Stimulated activated memory B cell treated with anti-CD40 and anti-IgM and Interleukin-4, amounts not matched to agents 10 μg/mL and 1 μg/mL and 100 μg/mL, for 72 hours (primary cell): Measurements from ENCODE around the gene GRIN1.

Experiments
- ATAC-seq: fragments of 150-1000 bp; cut with Tn5 transposase; 2 replicates; pipeline ENCODE4 v1.10.0; 2021
- H3K27ac Mint-ChIP-seq: one replicate; pipeline ENCODE4 v1.8.0; 2022; ENCODE audit warnings: mild to moderate bottlenecking, mixed read lengths
- H3K27me3 Mint-ChIP-seq: one replicate; pipeline ENCODE4 v1.8.0; 2022; ENCODE audit warnings: mixed read lengths
- H3K36me3 Mint-ChIP-seq: one replicate; pipeline ENCODE4 v1.8.0; 2022; ENCODE audit warnings: mixed read lengths
- H3K4me1 Mint-ChIP-seq: one replicate; pipeline ENCODE4 v1.8.0; 2022; ENCODE audit warnings: mixed read lengths
- H3K4me3 Mint-ChIP-seq: one replicate; pipeline ENCODE4 v1.8.0; 2022; ENCODE audit warnings: mild to moderate bottlenecking, moderate library complexity, mixed read lengths
- H3K9me3 Mint-ChIP-seq: one replicate; pipeline ENCODE4 v1.8.0; 2022; ENCODE audit warnings: mixed read lengths

GRIN1 gene

GRCh38 chr9:137170486-137171148, 31.7 kb downstream of the GRIN1 start:
- Mint-ChIP-seq H3K36me3 (no peaks in the 10 kb centered on the region), H3K27ac (no peak overlapping the region), H3K4me3 (no peak overlapping the region), H3K4me1 (peaks cover 6% of the 10 kb centered on the region), H3K27me3 (peaks cover 53% of the 10 kb centered on the region), H3K9me3 (no peaks in the 10 kb centered on the region)
- ATAC-seq: no peak

GRCh38 chr9:137171149-137171900, 32.4 kb downstream of the GRIN1 start:
- H3K9me3 Mint-ChIP-seq: no peaks in the 10 kb centered on the region
- H3K4me1 Mint-ChIP-seq: peaks cover 9% of the 10 kb centered on the region
- H3K36me3 Mint-ChIP-seq: no peaks in the 10 kb centered on the region
- no peak for ATAC-seq
- no peak overlapping the region for H3K27ac Mint-ChIP-seq
- peaks cover 46% of the 10 kb centered on the region for H3K27me3 Mint-ChIP-seq
- no peak overlapping the region for H3K4me3 Mint-ChIP-seq

GRCh38 chr9:137172901-137173795, 34.2 kb downstream of the GRIN1 start:
- H3K27me3 Mint-ChIP-seq: peaks cover 39% of the 10 kb centered on the region
- H3K36me3 Mint-ChIP-seq: peaks cover 13% of the 10 kb centered on the region
- no peaks in the 10 kb centered on the region for H3K9me3 Mint-ChIP-seq
- H3K4me3 Mint-ChIP-seq: no peak overlapping the region
- ATAC-seq: no peak
- H3K4me1 Mint-ChIP-seq: peaks cover 8% of the 10 kb centered on the region
- H3K27ac Mint-ChIP-seq: no peak overlapping the region

GRCh38 chr9:137173796-137174664, 35.1 kb downstream of the GRIN1 start:
- no peak overlapping the region for H3K27ac Mint-ChIP-seq
- peaks cover 8% of the 10 kb centered on the region for H3K4me1 Mint-ChIP-seq
- no peak overlapping the region for H3K4me3 Mint-ChIP-seq
- no peaks in the 10 kb centered on the region for H3K9me3 Mint-ChIP-seq
- H3K36me3 Mint-ChIP-seq: peaks cover 14% of the 10 kb centered on the region
- H3K27me3 Mint-ChIP-seq: peaks cover 33% of the 10 kb centered on the region
- ATAC-seq: no peak

- no peak overlapping the region for H3K27ac Mint-ChIP-seq
- peaks cover 8% of the 10 kb centered on the region for H3K4me1 Mint-ChIP-seq
- H3K36me3 Mint-ChIP-seq: peaks cover 21% of the 10 kb centered on the region
- H3K4me3 Mint-ChIP-seq: no peak overlapping the region
- peaks cover 29% of the 10 kb centered on the region for H3K27me3 Mint-ChIP-seq
- H3K9me3 Mint-ChIP-seq: no peaks in the 10 kb centered on the region
- no peak for ATAC-seq
Observed at GRCh38 chr9:137174722-137175293, 35.9 kb downstream of the GRIN1 start.

GRCh38 chr9:137175345-137175961, 36.5 kb downstream of the GRIN1 start:
- H3K27ac Mint-ChIP-seq: no peak overlapping the region
- H3K36me3 Mint-ChIP-seq: peaks cover 28% of the 10 kb centered on the region
- no peak for ATAC-seq
- peaks cover 23% of the 10 kb centered on the region for H3K27me3 Mint-ChIP-seq
- peaks cover 8% of the 10 kb centered on the region for H3K4me1 Mint-ChIP-seq
- no peaks in the 10 kb centered on the region for H3K9me3 Mint-ChIP-seq
- no peak overlapping the region for H3K4me3 Mint-ChIP-seq

- Mint-ChIP-seq H3K4me1 (peaks cover 8% of the 10 kb centered on the region), H3K4me3 (no peak overlapping the region), H3K9me3 (no peaks in the 10 kb centered on the region), H3K36me3 (peaks cover 29% of the 10 kb centered on the region), H3K27ac (no peak overlapping the region), H3K27me3 (peaks cover 12% of the 10 kb centered on the region)
- no peak for ATAC-seq
Observed at GRCh38 chr9:137176302-137177182, 37.6 kb downstream of the GRIN1 start.

GRCh38 chr9:137178201-137178938, 39.4 kb downstream of the GRIN1 start:
- H3K36me3 Mint-ChIP-seq: peaks cover 44% of the 10 kb centered on the region
- peaks cover 8% of the 10 kb centered on the region for H3K4me1 Mint-ChIP-seq
- H3K27me3 Mint-ChIP-seq: peaks cover 3% of the 10 kb centered on the region
- no peak overlapping the region for H3K27ac Mint-ChIP-seq
- H3K4me3 Mint-ChIP-seq: no peak overlapping the region
- no peaks in the 10 kb centered on the region for H3K9me3 Mint-ChIP-seq
- ATAC-seq: no peak

GRCh38 chr9:137178939-137179630, 40.1 kb downstream of the GRIN1 start:
- H3K9me3 Mint-ChIP-seq: no peaks in the 10 kb centered on the region
- no peak overlapping the region for H3K4me3 Mint-ChIP-seq
- peaks cover 10% of the 10 kb centered on the region for H3K4me1 Mint-ChIP-seq
- H3K27me3 Mint-ChIP-seq: no peaks in the 10 kb centered on the region
- H3K36me3 Mint-ChIP-seq: peaks cover 51% of the 10 kb centered on the region
- no peak for ATAC-seq
- H3K27ac Mint-ChIP-seq: no peak overlapping the region

GRCh38 chr9:137179761-137180160, 40.8 kb downstream of the GRIN1 start:
- no peak overlapping the region for H3K4me3 Mint-ChIP-seq
- H3K27ac Mint-ChIP-seq: no peak overlapping the region
- peaks cover 58% of the 10 kb centered on the region for H3K36me3 Mint-ChIP-seq
- no peak for ATAC-seq
- H3K4me1 Mint-ChIP-seq: peaks cover 17% of the 10 kb centered on the region
- H3K27me3 Mint-ChIP-seq: no peaks in the 10 kb centered on the region
- H3K9me3 Mint-ChIP-seq: no peaks in the 10 kb centered on the region

GRCh38 chr9:137180491-137180890, 41.5 kb downstream of the GRIN1 start:
- Mint-ChIP-seq H3K27ac (no peak overlapping the region), H3K27me3 (no peaks in the 10 kb centered on the region), H3K9me3 (no peaks in the 10 kb centered on the region), H3K36me3 (peaks cover 59% of the 10 kb centered on the region), H3K4me1 (peaks cover 22% of the 10 kb centered on the region), H3K4me3 (no peak overlapping the region)
- no peak for ATAC-seq

- Mint-ChIP-seq H3K36me3 (peaks cover 57% of the 10 kb centered on the region), H3K27ac (no peak overlapping the region), H3K4me1 (peaks cover 24% of the 10 kb centered on the region), H3K9me3 (no peaks in the 10 kb centered on the region), H3K27me3 (no peaks in the 10 kb centered on the region), H3K4me3 (no peak overlapping the region)
- no peak for ATAC-seq
Observed at GRCh38 chr9:137181680-137182079, 42.7 kb downstream of the GRIN1 start.
